Activated T-cell treated with anti-CD3 and anti-CD28 coated beads, Interleukin-2, amount 50 U/mL, for 48 hours (primary cell): ENCODE measurements around the gene SLC23A2.

ENCODE experiments used
- DNase-seq, 2 experiments: peaks; one replicate each; pipeline ENCODE4 v3.0.0-alpha.2; 2020

The SLC23A2 gene

GRCh38 chr20:4962241-4962855 is 39.0 kb downstream of the SLC23A2 start:
- peak; percentile 31 to 42 for DNase-seq

- DNase-seq = no peak
These were observed 39.6 kb downstream of the SLC23A2 start for GRCh38 chr20:4961746-4962145.

GRCh38 chr20:4959592-4959991 is 41.7 kb downstream of the SLC23A2 start:
- no peak for DNase-seq

GRCh38 chr20:4957939-4958362 is 43.4 kb downstream of the SLC23A2 start:
- DNase-seq = no peak

- no peak for DNase-seq
These were observed 44.1 kb downstream of the SLC23A2 start for GRCh38 chr20:4957187-4957586.

GRCh38 chr20:4956200-4956810 is 45.0 kb downstream of the SLC23A2 start:
- no peak for DNase-seq

- no peak for DNase-seq
These were observed 47.4 kb downstream of the SLC23A2 start for GRCh38 chr20:4953881-4954280.

- DNase-seq = no peak
These were observed 49.1 kb downstream of the SLC23A2 start for GRCh38 chr20:4952229-4952628.

- no peak for DNase-seq
These were observed 50.0 kb downstream of the SLC23A2 start for GRCh38 chr20:4951299-4951698.

GRCh38 chr20:4950841-4951240 is 50.5 kb downstream of the SLC23A2 start:
- no peak for DNase-seq

GRCh38 chr20:4950437-4950836 is 50.9 kb downstream of the SLC23A2 start:
- no peak for DNase-seq

GRCh38 chr20:4949833-4950178 is 51.5 kb downstream of the SLC23A2 start:
- peak; percentile 37 to 48 for DNase-seq

- no peak for DNase-seq
These were observed 53.3 kb downstream of the SLC23A2 start for GRCh38 chr20:4947817-4948559.

GRCh38 chr20:4946986-4947385 is 54.3 kb downstream of the SLC23A2 start:
- no peak for DNase-seq

GRCh38 chr20:4946585-4946984 is 54.7 kb downstream of the SLC23A2 start:
- DNase-seq = no peak

- no peak for DNase-seq
These were observed 56.6 kb downstream of the SLC23A2 start for GRCh38 chr20:4944518-4945313.

GRCh38 chr20:4942331-4942730 is 59.0 kb downstream of the SLC23A2 start:
- no peak for DNase-seq

- DNase-seq = no peak
These were observed 63.6 kb downstream of the SLC23A2 start for GRCh38 chr20:4937407-4938319.

GRCh38 chr20:4936851-4937406 is 64.4 kb downstream of the SLC23A2 start:
- DNase-seq = no peak

- no peak for DNase-seq
These were observed 64.9 kb downstream of the SLC23A2 start for GRCh38 chr20:4936392-4936850.

GRCh38 chr20:4932061-4932460 is 69.2 kb downstream of the SLC23A2 start:
- DNase-seq = no peak
